Dendritic cell treated with granulocyte-macrophage colony-stimulating factor and Interleukin-4, amounts not matched to agents 40 ng/mL and 50 ng/mL, for 4 days (primary cell): Measurements from ENCODE around the gene RASGRF1.

Experiments
- H3K27ac Mint-ChIP-seq: one replicate; pipeline ENCODE4 v1.8.0; 2022; ENCODE audit warnings: mild to moderate bottlenecking, mixed read lengths
- H3K27me3 Mint-ChIP-seq: one replicate; pipeline ENCODE4 v1.8.0; 2022; ENCODE audit warnings: mild to moderate bottlenecking, mixed read lengths
- H3K36me3 Mint-ChIP-seq: one replicate; pipeline ENCODE4 v1.8.0; 2022; ENCODE audit warnings: low read depth, mixed read lengths
- H3K4me1 Mint-ChIP-seq: one replicate; pipeline ENCODE4 v1.8.0; 2022; ENCODE audit warnings: low read depth, mixed read lengths
- H3K4me3 Mint-ChIP-seq: one replicate; pipeline ENCODE4 v1.8.0; 2022; ENCODE audit warnings: mild to moderate bottlenecking, moderate library complexity, mixed read lengths
- H3K9me3 Mint-ChIP-seq: one replicate; pipeline ENCODE4 v1.8.0; 2022; ENCODE audit warnings: mixed read lengths
- intact Hi-C: fragments of 100-400 bp; cut with micrococcal nuclease; formaldehyde crosslinking; loops from one replicate; pipeline ENCODE4 v1.15.0; 2022

Gene RASGRF1

DNA sequence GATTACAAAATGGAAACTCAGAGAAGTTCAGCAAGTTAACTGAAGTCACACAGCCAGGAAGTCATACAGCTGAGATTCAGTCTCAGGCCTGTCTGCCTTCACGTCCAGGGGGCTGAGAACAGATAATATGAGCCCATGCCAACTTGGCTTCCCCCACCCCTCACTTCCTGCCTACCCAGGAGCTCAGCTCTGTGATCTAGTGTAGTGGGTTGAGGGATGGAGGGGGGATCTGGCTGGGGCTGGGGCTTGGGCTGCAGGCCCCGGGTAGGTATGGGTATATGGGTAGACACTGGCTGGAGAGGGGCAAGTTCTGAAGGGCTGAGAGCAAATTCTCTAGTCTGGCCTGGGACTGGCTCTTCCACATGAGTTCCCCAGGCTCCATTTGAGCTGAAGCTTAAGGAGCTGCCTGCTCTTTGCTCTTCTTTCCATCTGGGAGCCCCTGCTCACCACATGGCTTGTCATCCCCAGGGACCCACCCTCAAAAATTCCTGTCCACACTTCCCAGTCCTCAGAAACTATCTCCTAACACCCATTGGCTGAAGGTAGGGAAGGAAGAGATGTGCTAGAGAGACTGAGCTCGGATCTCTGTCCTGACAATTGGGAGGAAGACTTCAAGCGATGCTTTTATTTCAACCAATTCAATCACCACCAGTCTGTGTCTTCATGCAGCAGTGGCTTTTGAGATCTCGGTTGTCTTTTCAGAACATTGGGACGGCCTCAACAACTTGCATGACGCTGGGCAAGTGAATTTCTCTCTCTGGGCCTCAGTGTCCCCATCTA is 2.0 kb downstream of the RASGRF1 start:
- Mint-ChIP-seq H3K4me1 (peaks cover 22% of the 10 kb centered on the region), H3K9me3 (no peaks in the 10 kb centered on the region), H3K27ac (no peak overlapping the region), H3K27me3 (peaks cover 77% of the 10 kb centered on the region), H3K36me3 (no peaks in the 10 kb centered on the region), H3K4me3 (no peak overlapping the region)
- intact Hi-C loops: no loop called here

DNA sequence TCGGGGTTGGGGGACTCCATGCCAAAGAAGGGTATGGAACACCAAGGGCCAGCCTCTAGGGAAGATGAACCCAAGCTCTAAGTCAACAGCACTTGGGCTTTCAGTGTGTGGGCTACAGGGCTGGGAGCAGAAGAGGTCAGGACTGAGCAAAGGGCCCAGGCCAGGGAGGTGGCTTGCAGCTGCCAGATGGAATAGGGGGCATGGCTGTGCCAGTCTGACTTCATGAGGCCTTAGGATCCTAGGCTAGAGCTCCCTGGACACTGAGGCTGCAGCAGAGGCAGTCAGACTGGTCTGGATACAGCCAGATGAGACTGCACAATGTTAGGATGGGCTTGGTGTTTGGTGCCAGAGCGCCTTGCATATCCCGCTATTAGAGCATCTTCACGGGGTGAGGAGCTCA is 3.8 kb downstream of the RASGRF1 start:
- H3K9me3 Mint-ChIP-seq: no peaks in the 10 kb centered on the region
- H3K36me3 Mint-ChIP-seq: no peaks in the 10 kb centered on the region
- H3K4me3 Mint-ChIP-seq: no peak overlapping the region
- intact Hi-C loops: no loop called here
- H3K27ac Mint-ChIP-seq: no peak overlapping the region
- peaks cover 70% of the 10 kb centered on the region for H3K27me3 Mint-ChIP-seq
- H3K4me1 Mint-ChIP-seq: peaks cover 13% of the 10 kb centered on the region

DNA sequence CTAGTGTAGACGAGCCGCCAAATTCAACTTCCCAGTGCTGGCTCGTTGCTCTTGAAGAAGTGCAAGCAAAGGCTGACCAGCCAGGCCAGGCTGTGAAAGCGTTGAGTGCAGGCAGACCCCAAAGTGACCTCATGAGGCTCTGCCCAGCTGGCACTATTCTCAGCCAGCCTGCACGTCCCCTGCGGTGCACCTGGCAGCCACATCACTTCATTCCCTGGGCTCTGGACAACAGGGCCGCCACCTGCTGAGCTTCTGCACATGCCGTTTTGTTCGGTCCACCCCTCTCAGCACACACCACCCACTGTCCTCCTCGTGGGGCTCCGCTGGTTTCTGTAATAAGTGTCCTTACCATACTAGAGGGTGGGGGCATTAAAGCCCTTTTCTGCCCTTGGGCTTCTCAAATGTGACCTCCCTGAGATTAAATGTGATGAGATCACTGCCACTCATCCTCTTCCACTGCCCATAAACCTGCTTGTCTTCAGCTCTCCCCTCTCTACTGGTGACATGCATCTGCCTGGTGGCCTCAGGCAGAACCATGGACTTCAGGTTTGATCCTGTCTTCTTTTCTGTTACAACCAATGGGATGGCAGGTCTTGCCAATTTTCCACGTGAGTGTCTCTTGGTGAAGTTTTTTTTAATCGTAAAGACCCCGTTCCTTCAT is 6.1 kb downstream of the RASGRF1 start:
- Mint-ChIP-seq H3K27ac (no peak overlapping the region), H3K27me3 (peaks cover 49% of the 10 kb centered on the region), H3K36me3 (no peaks in the 10 kb centered on the region), H3K9me3 (no peaks in the 10 kb centered on the region), H3K4me1 (no peaks in the 10 kb centered on the region), H3K4me3 (no peak overlapping the region)
- intact Hi-C loops: no loop called here

DNA sequence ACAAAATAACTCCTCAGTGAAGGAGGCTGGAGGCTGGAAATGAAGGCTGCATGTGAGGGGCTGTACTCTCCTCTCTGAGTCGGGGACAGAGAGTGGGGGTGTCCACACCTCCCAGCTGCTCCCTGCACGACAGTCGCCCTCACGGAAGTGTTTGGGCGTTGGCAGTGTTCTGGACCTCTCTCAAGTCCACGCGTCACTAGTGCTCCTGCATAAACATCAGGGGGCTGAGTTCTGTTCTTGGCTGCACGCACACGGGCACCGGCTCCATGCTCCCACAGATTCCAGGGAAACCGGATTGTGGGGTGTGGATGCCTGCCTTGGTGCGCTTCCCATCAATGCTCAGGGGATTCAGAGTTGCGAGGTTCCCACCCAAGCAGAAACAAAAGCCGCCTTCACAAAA is 7.4 kb downstream of the RASGRF1 start:
- intact Hi-C loops: no loop called here
- Mint-ChIP-seq H3K27ac (no peak overlapping the region), H3K9me3 (no peaks in the 10 kb centered on the region), H3K36me3 (no peaks in the 10 kb centered on the region), H3K27me3 (peaks cover 36% of the 10 kb centered on the region), H3K4me1 (peaks cover 7% of the 10 kb centered on the region), H3K4me3 (no peak overlapping the region)

DNA sequence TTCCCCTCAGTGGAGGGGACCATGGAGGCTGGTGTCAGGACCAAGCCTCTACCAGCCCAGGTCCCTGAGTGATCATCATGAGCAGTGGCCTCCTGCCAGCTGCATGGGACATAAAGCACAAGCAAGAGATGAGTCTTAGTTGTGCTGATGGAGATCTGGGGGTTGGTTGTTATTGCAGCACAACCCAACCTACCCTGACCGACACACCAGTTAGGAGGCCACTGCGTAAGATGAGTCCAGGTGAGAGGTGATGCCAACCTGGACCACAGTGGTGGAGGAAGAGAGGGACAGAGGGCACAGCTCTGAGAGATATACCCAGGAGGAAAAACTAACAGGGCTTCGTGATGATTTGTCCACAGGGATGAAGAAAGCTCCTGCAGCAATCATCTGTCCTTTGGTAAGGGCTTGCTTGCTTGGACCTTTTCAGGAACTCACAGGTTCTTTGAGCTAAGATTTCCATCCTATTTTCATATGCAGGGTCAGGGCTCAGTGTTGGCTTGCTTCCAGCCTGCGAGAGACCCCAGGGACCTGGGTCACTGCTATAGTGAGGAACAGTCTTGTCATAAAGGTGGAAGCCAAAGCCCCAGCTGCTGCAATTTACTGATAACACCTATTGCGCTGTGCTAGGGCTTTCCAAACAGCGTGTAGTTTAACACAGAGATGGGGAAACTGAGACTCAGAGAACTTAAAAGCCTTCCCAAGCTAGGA is 8.1 kb downstream of the RASGRF1 start:
- no peaks in the 10 kb centered on the region for H3K36me3 Mint-ChIP-seq
- H3K9me3 Mint-ChIP-seq: no peaks in the 10 kb centered on the region
- intact Hi-C loops: no loop called here
- H3K4me1 Mint-ChIP-seq: peaks cover 7% of the 10 kb centered on the region
- peaks cover 31% of the 10 kb centered on the region for H3K27me3 Mint-ChIP-seq
- no peak overlapping the region for H3K4me3 Mint-ChIP-seq
- H3K27ac Mint-ChIP-seq: no peak overlapping the region

DNA sequence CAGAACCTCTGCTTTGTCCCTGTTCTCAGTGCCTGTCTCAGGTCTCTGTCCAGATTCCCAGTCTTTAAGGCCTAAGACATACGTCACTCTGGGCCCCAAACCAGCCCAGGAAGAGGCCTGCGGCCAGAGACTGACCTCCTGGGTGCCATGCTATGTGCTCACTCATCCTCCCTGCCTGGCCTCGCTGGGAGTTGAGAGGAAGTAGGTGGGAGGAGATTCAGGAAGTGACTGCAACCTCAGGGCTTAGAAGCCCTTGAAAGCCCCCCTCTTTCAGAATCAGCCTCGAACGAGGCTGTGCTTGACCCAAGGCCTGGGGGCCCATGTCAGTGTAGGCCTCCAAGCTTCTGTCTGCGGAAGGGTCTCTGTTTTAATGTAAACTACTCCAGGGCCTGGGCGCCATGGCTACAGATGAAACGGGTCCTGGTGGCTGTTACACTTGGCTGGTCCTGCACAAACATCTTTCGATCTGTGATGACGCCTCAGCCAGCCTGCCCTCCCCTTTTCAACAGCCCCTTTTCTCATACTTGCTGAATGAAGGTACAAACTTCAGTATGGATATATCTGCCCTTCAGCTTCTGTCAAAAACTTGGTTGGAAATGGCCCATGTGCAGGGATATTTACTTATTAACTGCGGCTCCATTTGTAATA is 11.7 kb downstream of the RASGRF1 start:
- no peak overlapping the region for H3K27ac Mint-ChIP-seq
- H3K4me1 Mint-ChIP-seq: peaks cover 7% of the 10 kb centered on the region
- intact Hi-C loops: no loop called here
- peaks cover 19% of the 10 kb centered on the region for H3K27me3 Mint-ChIP-seq
- no peaks in the 10 kb centered on the region for H3K36me3 Mint-ChIP-seq
- H3K9me3 Mint-ChIP-seq: no peaks in the 10 kb centered on the region
- no peak overlapping the region for H3K4me3 Mint-ChIP-seq

DNA sequence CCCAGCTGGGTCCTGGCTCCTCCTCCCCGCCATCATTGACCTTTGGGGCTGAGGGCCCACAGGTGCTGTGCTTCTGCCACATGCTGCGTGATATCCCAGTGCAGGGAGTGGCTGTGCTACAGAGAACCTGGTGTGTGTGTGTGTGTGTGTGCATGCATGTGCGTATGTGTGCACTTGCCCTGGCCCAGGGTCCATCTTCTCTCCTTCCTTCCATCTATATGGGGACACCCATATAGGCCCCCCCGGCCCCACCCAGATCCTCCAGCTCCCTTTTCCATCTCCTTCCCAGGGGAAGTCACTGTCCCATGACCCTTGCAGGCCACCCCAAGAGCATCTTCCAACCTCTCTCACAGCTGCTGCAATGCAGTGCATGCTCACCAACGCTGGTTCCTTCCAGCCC is 12.6 kb downstream of the RASGRF1 start:
- Mint-ChIP-seq H3K4me1 (peaks cover 7% of the 10 kb centered on the region), H3K9me3 (no peaks in the 10 kb centered on the region), H3K27ac (no peak overlapping the region), H3K36me3 (no peaks in the 10 kb centered on the region), H3K4me3 (no peak overlapping the region), H3K27me3 (peaks cover 16% of the 10 kb centered on the region)
- intact Hi-C loops: no loop called here

DNA sequence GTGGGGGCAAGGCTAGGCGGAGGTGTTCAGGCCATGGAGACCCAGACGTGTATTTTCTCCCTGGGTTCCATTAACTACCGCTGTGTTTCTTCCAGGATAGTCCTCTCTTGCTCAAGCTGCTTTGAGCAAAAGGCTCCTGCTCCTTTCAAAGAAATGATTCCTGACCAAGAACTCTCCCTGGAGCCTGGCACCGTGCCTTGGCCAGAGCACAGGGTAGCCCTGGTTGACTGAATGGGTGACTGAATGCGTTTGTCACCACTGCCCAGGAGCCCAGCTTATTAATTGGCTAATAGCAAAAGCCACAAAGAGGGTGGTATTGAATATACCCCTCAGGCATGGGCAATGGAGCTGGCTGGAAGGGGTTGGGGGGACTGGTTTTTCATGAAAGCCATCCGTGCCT is 13.9 kb downstream of the RASGRF1 start:
- no peaks in the 10 kb centered on the region for H3K36me3 Mint-ChIP-seq
- intact Hi-C loops: no loop called here

DNA sequence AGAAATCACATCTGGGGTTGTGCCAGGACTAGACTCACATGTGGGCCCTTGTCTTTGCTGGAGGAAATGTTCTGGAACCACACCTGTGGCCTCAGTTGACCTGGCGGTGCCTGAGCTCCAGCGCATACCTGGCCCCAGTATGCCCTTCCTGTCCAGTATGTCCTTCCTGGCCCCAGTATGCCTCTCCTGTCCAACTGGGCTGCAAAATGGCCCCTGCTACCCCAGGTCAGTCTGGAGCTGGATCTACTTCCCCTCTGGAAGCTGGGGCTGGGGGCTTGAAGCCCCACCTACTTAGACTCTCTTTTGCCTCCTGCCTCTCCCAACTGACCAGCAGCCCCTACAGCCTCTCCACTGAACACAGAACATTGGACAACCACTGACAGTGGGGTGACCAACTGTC is 15.3 kb downstream of the RASGRF1 start:
- Mint-ChIP-seq H3K27ac (no peak overlapping the region), H3K4me3 (no peak overlapping the region), H3K27me3 (peaks cover 8% of the 10 kb centered on the region), H3K4me1 (peaks cover 7% of the 10 kb centered on the region), H3K9me3 (no peaks in the 10 kb centered on the region), H3K36me3 (no peaks in the 10 kb centered on the region)
- intact Hi-C loops: no loop called here

More for the DNA sequence above, 13.9 kb downstream of the RASGRF1 start:
- H3K9me3 Mint-ChIP-seq: no peaks in the 10 kb centered on the region
- H3K27me3 Mint-ChIP-seq: peaks cover 10% of the 10 kb centered on the region
- H3K4me3 Mint-ChIP-seq: no peak overlapping the region
- H3K4me1 Mint-ChIP-seq: peaks cover 7% of the 10 kb centered on the region
- H3K27ac Mint-ChIP-seq: no peak overlapping the region

DNA sequence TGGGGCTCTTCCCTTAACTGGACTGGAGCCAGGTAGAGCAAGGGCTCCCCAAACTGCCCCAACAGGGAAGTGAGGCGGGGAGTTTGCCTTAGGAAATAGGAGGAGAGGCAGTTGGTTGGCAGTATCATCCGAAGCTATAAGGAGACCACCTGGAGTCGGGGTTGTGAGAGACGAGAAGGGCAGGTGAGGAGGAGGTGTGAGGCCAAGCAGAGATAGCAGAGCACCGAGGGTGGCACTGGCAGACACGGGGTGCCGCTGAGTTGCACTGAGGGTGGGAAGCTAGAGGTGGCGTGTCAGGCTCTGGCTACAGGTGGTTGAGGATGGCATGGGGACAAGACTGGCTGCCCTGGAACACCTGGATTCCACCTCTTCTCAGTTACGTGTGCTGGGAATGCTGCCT is 17.2 kb downstream of the RASGRF1 start:
- no peaks in the 10 kb centered on the region for H3K9me3 Mint-ChIP-seq
- H3K27me3 Mint-ChIP-seq: peaks cover 7% of the 10 kb centered on the region
- H3K27ac Mint-ChIP-seq: no peak overlapping the region
- H3K36me3 Mint-ChIP-seq: no peaks in the 10 kb centered on the region
- intact Hi-C loops: no loop called here
- no peak overlapping the region for H3K4me3 Mint-ChIP-seq
- H3K4me1 Mint-ChIP-seq: peaks cover 1% of the 10 kb centered on the region

DNA sequence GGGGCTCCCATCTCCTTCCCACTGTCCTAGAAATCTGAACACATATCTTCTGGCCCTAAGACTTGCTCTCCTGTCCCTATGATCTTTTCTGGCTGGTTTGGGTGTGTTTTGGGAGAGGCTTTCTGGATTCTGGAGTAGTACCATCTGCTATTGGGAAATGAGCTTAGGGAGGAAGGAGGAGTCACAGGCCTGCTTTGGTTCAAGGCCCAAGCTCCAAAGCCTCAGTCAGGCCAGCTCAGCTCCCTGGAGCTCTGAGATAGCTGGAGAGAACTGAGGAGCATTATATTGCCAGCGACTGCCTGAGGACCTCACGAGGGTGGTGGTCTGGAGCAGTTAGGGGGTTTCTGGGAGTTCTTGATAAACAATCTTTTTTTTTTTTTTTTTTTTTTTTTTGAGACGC is 18.7 kb downstream of the RASGRF1 start:
- Mint-ChIP-seq H3K4me3 (no peak overlapping the region), H3K36me3 (no peaks in the 10 kb centered on the region), H3K4me1 (no peaks in the 10 kb centered on the region), H3K9me3 (no peaks in the 10 kb centered on the region), H3K27me3 (peaks cover 8% of the 10 kb centered on the region), H3K27ac (no peak overlapping the region)
- intact Hi-C loops: no loop called here

DNA sequence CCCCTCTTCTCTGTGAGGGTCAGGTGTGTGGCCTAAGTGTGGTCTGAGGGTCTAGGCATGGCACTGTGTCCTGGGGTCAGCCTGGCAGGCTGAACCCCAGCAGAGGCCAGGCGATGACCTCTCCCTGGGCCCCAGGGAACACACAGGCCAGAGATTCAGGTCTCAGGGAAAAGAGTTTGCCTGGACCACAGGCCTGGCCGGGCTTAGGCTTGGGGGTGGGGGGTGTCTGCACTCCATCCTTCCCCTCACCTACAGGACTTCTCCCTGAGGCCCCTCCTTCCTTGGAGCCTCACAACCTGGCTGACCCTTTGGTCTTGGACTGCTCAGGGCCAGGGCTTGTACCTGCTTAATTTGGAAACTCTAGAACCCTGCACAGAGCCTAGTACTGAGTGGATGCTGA is 21.8 kb downstream of the RASGRF1 start:
- Mint-ChIP-seq H3K4me3 (no peak overlapping the region), H3K36me3 (no peaks in the 10 kb centered on the region), H3K9me3 (no peaks in the 10 kb centered on the region), H3K27me3 (peaks cover 11% of the 10 kb centered on the region), H3K27ac (no peak overlapping the region), H3K4me1 (no peaks in the 10 kb centered on the region)
- intact Hi-C loops: no loop called here

DNA sequence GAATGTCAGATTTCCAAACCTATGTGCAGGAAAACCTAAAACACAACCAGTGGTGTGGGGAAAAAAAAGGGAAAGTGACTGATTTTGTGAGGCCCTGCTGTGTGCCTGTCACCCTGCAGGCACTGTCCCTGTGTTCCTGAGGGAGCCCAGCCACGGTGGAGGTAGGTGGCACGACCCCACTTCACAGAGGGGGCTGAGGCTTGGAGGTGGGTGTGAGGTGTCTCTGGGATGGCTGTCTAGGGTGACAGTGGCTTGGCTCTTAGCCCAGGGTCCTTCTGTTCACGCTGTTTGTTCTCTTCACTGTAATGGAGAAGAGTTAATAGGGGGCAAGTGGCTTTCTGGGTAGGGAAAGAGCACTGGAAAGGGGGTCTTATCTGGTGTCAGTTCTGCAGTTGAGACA is 22.6 kb downstream of the RASGRF1 start:
- Mint-ChIP-seq H3K4me1 (no peaks in the 10 kb centered on the region), H3K36me3 (no peaks in the 10 kb centered on the region), H3K27me3 (peaks cover 15% of the 10 kb centered on the region), H3K9me3 (no peaks in the 10 kb centered on the region), H3K27ac (no peak overlapping the region), H3K4me3 (no peak overlapping the region)
- intact Hi-C loops: no loop called here
